ENCODE results near the gene KLHL29. TPM values are rescaled to one million over a fixed set of nuclear protein-coding genes. Genes with fewer than 3 reads are reported as not detected.

KLHL29 gene
- total RNA-seq, 1 experiment from 2014 or later = 3.4 TPM

GRCh38 chr2:23586741-23587306, 201.8 kb downstream of the KLHL29 start:
- TF ChIP-seq EZH2 (IDR thresholded peaks at IDR 0.05; ENCODE audit: low read depth) = no peak
- no peak for TF ChIP-seq CTCF (conservative IDR thresholded peaks at IDR 0.05)
- Histone ChIP-seq H3K9me2 (ENCODE audit: insufficient read depth) (no peaks in the 10 kb centered on the region), H3K79me2 (ENCODE audit: low read depth) (no peaks in the 10 kb centered on the region), H4K20me1 (ENCODE audit: insufficient read depth) (no peaks in the 10 kb centered on the region), H3F3A (ENCODE audit: insufficient read depth, low read depth) (no peaks in the 10 kb centered on the region), H2AFZ (no peak overlapping the region), H3K4me1 (replicated peaks; ENCODE audit: insufficient read depth) (no peaks in the 10 kb centered on the region), H3K9me3 (ENCODE audit: insufficient read depth, low read depth) (no peaks in the 10 kb centered on the region), H3K36me3 (ENCODE audit: low read depth) (no peaks in the 10 kb centered on the region), H3K27me3 (ENCODE audit: insufficient read depth, low read depth) (no peaks in the 10 kb centered on the region), H3K27ac (no peak overlapping the region), H3K4me2 (no peak overlapping the region), H3K4me3 (no peak overlapping the region)
- no peak for DNase-seq
- ChIA-PET POLR2A (ENCODE audit: unreplicated experiment) (no interaction called here), CTCF (no interaction called here)
- intact Hi-C loops (cut with micrococcal nuclease; ENCODE audit: unreplicated experiment) = no loop called here
- BruUV-seq (replicated peaks) = no TSS peak

GRCh38 chr2:23587341-23587880, 202.4 kb downstream of the KLHL29 start:
- Histone ChIP-seq H2AFZ (no peak overlapping the region), H3K4me3 (no peak overlapping the region), H4K20me1 (ENCODE audit: insufficient read depth) (no peaks in the 10 kb centered on the region), H3K9me2 (ENCODE audit: insufficient read depth) (no peaks in the 10 kb centered on the region), H3K27me3 (ENCODE audit: insufficient read depth, low read depth) (no peaks in the 10 kb centered on the region), H3K36me3 (ENCODE audit: low read depth) (no peaks in the 10 kb centered on the region), H3K9me3 (ENCODE audit: insufficient read depth, low read depth) (no peaks in the 10 kb centered on the region), H3K4me1 (replicated peaks; ENCODE audit: insufficient read depth) (no peaks in the 10 kb centered on the region), H3F3A (ENCODE audit: insufficient read depth, low read depth) (no peaks in the 10 kb centered on the region), H3K79me2 (ENCODE audit: low read depth) (no peaks in the 10 kb centered on the region), H3K4me2 (no peak overlapping the region), H3K27ac (no peak overlapping the region)
- POLR2A ChIA-PET (ENCODE audit: unreplicated experiment) = no interaction called here
- no peak for DNase-seq
- CTCF ChIA-PET = no interaction called here
- TF ChIP-seq CTCF (conservative IDR thresholded peaks at IDR 0.05) (no peak), EZH2 (IDR thresholded peaks at IDR 0.05; ENCODE audit: low read depth) (no peak)
- BruUV-seq (replicated peaks) = no TSS peak
- intact Hi-C loops (cut with micrococcal nuclease; ENCODE audit: unreplicated experiment) = no loop called here

- H3K4me1 ChIP-seq (replicated peaks; ENCODE audit: insufficient read depth) = no peaks in the 10 kb centered on the region
- intact Hi-C loops (cut with micrococcal nuclease; ENCODE audit: unreplicated experiment) = no loop called here
- BruUV-seq (replicated peaks) = no TSS peak
- H3K79me2 ChIP-seq (ENCODE audit: low read depth) = no peaks in the 10 kb centered on the region
- H3K9me3 ChIP-seq (ENCODE audit: insufficient read depth, low read depth) = no peaks in the 10 kb centered on the region
- no peak overlapping the region for H3K27ac ChIP-seq
- TF ChIP-seq CTCF (conservative IDR thresholded peaks at IDR 0.05) (no peak), EZH2 (IDR thresholded peaks at IDR 0.05; ENCODE audit: low read depth) (no peak)
- no peak for DNase-seq
- POLR2A ChIA-PET (ENCODE audit: unreplicated experiment) = no interaction called here
- no peak overlapping the region for H3K4me3 ChIP-seq
- H3K9me2 ChIP-seq (ENCODE audit: insufficient read depth) = no peaks in the 10 kb centered on the region
- H4K20me1 ChIP-seq (ENCODE audit: insufficient read depth) = no peaks in the 10 kb centered on the region
- H2AFZ ChIP-seq = no peak overlapping the region
- no peaks in the 10 kb centered on the region for H3K36me3 ChIP-seq (ENCODE audit: low read depth)
- H3K27me3 ChIP-seq (ENCODE audit: insufficient read depth, low read depth) = no peaks in the 10 kb centered on the region
- H3F3A ChIP-seq (ENCODE audit: insufficient read depth, low read depth) = no peaks in the 10 kb centered on the region
- CTCF ChIA-PET = no interaction called here
- H3K4me2 ChIP-seq = no peak overlapping the region
Measured at GRCh38 chr2:23588106-23588505, 203.1 kb downstream of the KLHL29 start.
